Measurements from ENCODE around the gene APOBEC3C.
"Not testable (repeated sequence)": the region's sequence is repeated elsewhere in the genome, so short reads cannot be mapped to it uniquely, and the experiment has no call there.

DNA sequence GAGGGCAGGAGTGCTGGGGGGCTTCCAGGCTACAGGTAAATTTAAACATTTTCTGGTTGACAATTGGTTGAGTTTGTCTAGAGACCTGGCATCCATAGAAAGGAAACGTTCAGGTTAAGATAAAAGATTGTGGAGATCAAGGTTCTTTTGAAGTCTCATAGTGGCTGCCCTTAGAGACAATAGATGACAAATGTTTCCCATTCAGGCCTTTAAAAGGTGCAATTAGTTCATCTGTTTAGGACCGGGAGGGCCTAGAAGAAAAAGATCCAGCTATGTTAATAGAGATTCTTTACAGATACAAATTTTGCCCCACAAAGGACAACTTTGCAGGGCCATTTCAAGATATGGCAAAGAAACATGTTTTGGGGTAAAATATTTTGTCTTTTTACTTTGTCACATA, 23.0 kb downstream of the APOBEC3C start:
- not testable (repeated sequence) for TF ChIP-seq POLR2A, EP300 (IDR thresholded peaks at IDR 0.05)
- TF ChIP-seq, protein P1, sequence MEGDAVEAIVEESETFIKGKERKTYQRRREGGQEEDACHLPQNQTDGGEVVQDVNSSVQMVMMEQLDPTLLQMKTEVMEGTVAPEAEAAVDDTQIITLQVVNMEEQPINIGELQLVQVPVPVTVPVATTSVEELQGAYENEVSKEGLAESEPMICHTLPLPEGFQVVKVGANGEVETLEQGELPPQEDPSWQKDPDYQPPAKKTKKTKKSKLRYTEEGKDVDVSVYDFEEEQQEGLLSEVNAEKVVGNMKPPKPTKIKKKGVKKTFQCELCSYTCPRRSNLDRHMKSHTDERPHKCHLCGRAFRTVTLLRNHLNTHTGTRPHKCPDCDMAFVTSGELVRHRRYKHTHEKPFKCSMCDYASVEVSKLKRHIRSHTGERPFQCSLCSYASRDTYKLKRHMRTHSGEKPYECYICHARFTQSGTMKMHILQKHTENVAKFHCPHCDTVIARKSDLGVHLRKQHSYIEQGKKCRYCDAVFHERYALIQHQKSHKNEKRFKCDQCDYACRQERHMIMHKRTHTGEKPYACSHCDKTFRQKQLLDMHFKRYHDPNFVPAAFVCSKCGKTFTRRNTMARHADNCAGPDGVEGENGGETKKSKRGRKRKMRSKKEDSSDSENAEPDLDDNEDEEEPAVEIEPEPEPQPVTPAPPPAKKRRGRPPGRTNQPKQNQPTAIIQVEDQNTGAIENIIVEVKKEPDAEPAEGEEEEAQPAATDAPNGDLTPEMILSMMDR (IDR thresholded peaks at IDR 0.05): not testable (repeated sequence)
